Measurements from ENCODE around the gene DLK2. TPM values are rescaled to one million over a fixed set of nuclear protein-coding genes. Genes with fewer than 3 reads are reported as not detected.

DLK2 gene
- total RNA-seq, 1 experiment from 2014 or later = 3.6 TPM

- Histone ChIP-seq H3K4me3 (no peak overlapping the region), H3K27me3 (ENCODE audit: insufficient read depth, low read depth) (no peaks in the 10 kb centered on the region), H3K4me2 (peak overlapping the region; percentile 63), H4K20me1 (ENCODE audit: insufficient read depth) (no peaks in the 10 kb centered on the region), H2AFZ (no peak overlapping the region), H3K27ac (peak overlapping the region; percentile 79), H3F3A (ENCODE audit: insufficient read depth, low read depth) (peaks cover 29% of the 10 kb centered on the region), H3K9me3 (ENCODE audit: insufficient read depth, low read depth) (no peaks in the 10 kb centered on the region), H3K4me1 (replicated peaks; ENCODE audit: insufficient read depth) (peaks cover 36% of the 10 kb centered on the region), H3K36me3 (ENCODE audit: low read depth) (no peaks in the 10 kb centered on the region), H3K9me2 (ENCODE audit: insufficient read depth) (no peaks in the 10 kb centered on the region), H3K79me2 (ENCODE audit: low read depth) (no peaks in the 10 kb centered on the region)
- DNase-seq = peak in 1 of 2 experiments; percentile 42
- TF ChIP-seq CTCF (conservative IDR thresholded peaks at IDR 0.05) = no peak
- no peak for TF ChIP-seq EZH2 (IDR thresholded peaks at IDR 0.05; ENCODE audit: low read depth)
- BruUV-seq (replicated peaks) = no TSS peak
- ChIA-PET CTCF (interaction anchor here (1.1 to 1.9 kb wide), 2 partner anchors 22 to 61 kb away, joined by 4 to 11 read pairs; no protein-coding TSS in a partner anchor), POLR2A (ENCODE audit: unreplicated experiment) (interaction anchor here (0.5 to 1.6 kb wide), 8 partner anchors 8 to 1563 kb away, joined by 3 to 16 read pairs (median 6); partner anchors contain the start of genes ABCC10, HSP90AB1 and ZNF318)
- intact Hi-C loops (cut with micrococcal nuclease; ENCODE audit: unreplicated experiment) = loop anchor here (10.0 kb wide), 1 partner anchor 59 kb away; no protein-coding TSS in a partner anchor
Measured at GRCh38 chr6:43435682-43436437, 19.5 kb downstream of the DLK2 start.

DNA sequence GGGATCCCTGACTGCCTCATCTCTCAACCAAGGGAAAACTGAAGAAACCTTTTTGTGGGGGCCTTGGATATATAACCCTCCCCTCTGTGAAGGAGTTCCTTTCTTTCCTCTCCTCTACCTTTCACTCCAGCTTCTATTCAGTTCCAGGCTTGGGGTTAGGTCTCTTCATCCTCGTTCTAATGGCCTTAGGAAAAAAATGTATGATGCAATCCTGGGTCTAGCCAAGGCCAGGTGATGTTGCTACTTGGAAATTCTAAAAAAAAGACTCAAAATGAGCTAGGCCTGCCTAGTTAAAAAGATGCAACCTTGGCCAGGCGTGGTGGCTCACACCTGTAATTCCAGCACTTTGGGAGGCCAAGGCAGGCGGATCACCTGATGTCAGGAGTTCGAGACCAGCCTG lies 20.4 kb downstream of the DLK2 start:
- peak overlapping the region; percentile 1; the same call in 1 of the 2 replicates for H3K27ac ChIP-seq
- CTCF ChIA-PET = no interaction called here
- no peaks in the 10 kb centered on the region for H3K27me3 ChIP-seq (ENCODE audit: insufficient read depth, low read depth)
- TF ChIP-seq CTCF (conservative IDR thresholded peaks at IDR 0.05) (no peak), EZH2 (IDR thresholded peaks at IDR 0.05; ENCODE audit: low read depth) (no peak)
- no peak for DNase-seq
- H3K79me2 ChIP-seq (ENCODE audit: low read depth) = peaks cover 5% of the 10 kb centered on the region; the same call in 1 of the 2 replicates
- H3K36me3 ChIP-seq (ENCODE audit: low read depth) = no peaks in the 10 kb centered on the region
- no peaks in the 10 kb centered on the region for H3K9me3 ChIP-seq (ENCODE audit: insufficient read depth, low read depth)
- intact Hi-C loops (cut with micrococcal nuclease; ENCODE audit: unreplicated experiment) = loop anchor here (10.0 kb wide), 1 partner anchor 60 kb away; no protein-coding TSS in a partner anchor
- H3K9me2 ChIP-seq (ENCODE audit: insufficient read depth) = no peaks in the 10 kb centered on the region
- no TSS peak for BruUV-seq (replicated peaks)
- H4K20me1 ChIP-seq (ENCODE audit: insufficient read depth) = no peaks in the 10 kb centered on the region
- peaks cover 36% of the 10 kb centered on the region for H3K4me1 ChIP-seq (replicated peaks; ENCODE audit: insufficient read depth)
- H2AFZ ChIP-seq = no peak overlapping the region
- peaks cover 29% of the 10 kb centered on the region for H3F3A ChIP-seq (ENCODE audit: insufficient read depth, low read depth)
- no peak overlapping the region for H3K4me3 ChIP-seq
- H3K4me2 ChIP-seq = 0 out of 2 replicates have a peak overlapping the region, but pooled peaks have one; percentile 63
- POLR2A ChIA-PET (ENCODE audit: unreplicated experiment) = no interaction called here

DNA sequence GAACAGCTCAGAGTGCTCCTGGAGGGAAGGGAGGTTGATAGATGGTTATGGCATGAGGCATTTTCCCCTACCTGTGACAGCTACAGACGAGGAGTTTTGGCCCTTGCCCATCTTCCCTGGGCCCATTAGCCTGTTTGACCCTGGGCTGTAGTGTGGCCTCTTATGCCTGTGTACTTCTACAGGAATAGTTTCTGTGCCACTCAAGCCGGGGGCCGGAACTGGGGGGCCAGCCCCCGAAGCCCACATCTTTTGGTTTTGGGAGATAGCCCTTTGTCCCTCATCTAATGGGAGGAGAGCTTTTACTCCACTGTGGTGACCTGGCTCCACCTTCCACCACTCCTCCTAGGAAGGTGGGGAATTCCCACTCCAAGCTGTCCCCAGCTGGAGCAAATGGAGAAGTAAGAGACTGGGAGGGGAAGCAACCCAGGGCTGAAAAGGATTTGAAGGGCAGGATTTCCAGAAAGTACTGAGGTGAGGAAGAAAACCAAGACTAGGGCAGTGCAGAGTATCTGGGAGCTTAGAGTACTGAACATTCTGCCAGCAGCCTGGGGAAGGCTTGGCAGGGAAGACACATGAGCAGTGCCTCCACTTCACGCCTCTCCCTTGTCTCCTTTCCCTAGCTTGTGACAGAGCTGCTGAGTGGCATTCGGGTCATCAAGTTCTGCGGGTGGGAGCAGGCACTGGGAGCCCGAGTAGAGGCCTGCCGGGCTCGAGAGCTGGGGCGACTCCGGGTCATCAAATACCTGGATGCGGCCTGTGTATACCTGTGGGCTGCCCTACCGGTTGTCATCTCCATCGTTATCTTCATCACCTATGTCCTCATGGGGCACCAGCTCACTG lies 21.1 kb downstream of the DLK2 start:
- DNase-seq = no peak
- Histone ChIP-seq H4K20me1 (ENCODE audit: insufficient read depth) (no peaks in the 10 kb centered on the region), H3K4me3 (no peak overlapping the region), H3K9me2 (ENCODE audit: insufficient read depth) (no peaks in the 10 kb centered on the region), H3K27ac (0 out of 2 replicates have a peak overlapping the region, but pooled peaks have one; percentile 1), H3K79me2 (ENCODE audit: low read depth) (peaks cover 12% of the 10 kb centered on the region), H3F3A (ENCODE audit: insufficient read depth, low read depth) (peaks cover 29% of the 10 kb centered on the region), H2AFZ (no peak overlapping the region), H3K4me2 (no peak overlapping the region), H3K9me3 (ENCODE audit: insufficient read depth, low read depth) (no peaks in the 10 kb centered on the region), H3K4me1 (replicated peaks; ENCODE audit: insufficient read depth) (peaks cover 42% of the 10 kb centered on the region), H3K36me3 (ENCODE audit: low read depth) (no peaks in the 10 kb centered on the region), H3K27me3 (ENCODE audit: insufficient read depth, low read depth) (no peaks in the 10 kb centered on the region)
- no peak for TF ChIP-seq CTCF (conservative IDR thresholded peaks at IDR 0.05)
- TF ChIP-seq EZH2 (IDR thresholded peaks at IDR 0.05; ENCODE audit: low read depth) = no peak
- BruUV-seq (replicated peaks) = no TSS peak
- intact Hi-C loops (cut with micrococcal nuclease; ENCODE audit: unreplicated experiment) = loop anchor here (10.0 kb wide), 1 partner anchor 61 kb away; no protein-coding TSS in a partner anchor
- ChIA-PET CTCF (no interaction called here), POLR2A (ENCODE audit: unreplicated experiment) (no interaction called here)

Data from PC-9 (cell line).